Astrocyte of the spinal cord (primary cell): Measurements from ENCODE around the gene ACSL4.
"Not testable (repeated sequence)": the region's sequence is repeated elsewhere in the genome, so short reads cannot be mapped to it uniquely, and the experiment has no call there.

ENCODE experiments used
- DNase-seq: peaks from one replicate; pipeline ENCODE4 v3.0.0; 2011; ENCODE audit warnings: low read depth, low spot score
- H3K4me3 ChIP-seq: 2 replicates; pipeline ENCODE4 v1.5.1; 2011; ENCODE audit warnings: low read depth, mild to moderate bottlenecking, low read length, moderate library complexity
- CTCF ChIP-seq: IDR thresholded peaks from 2 replicates; pipeline ENCODE4 v1.5.1; 2012; ENCODE audit warnings: low read depth, mild to moderate bottlenecking, low read length, inconsistent platforms
- in situ Hi-C: cut with HindIII; loops from 2 replicates; pipeline ENCODE4 v1.10.0; 2017; ENCODE audit warnings: low sequenced_read_pairs

Gene ACSL4

GRCh38 chrX:109658391-109658790, 74.7 kb downstream of the ACSL4 start:
- H3K4me3 ChIP-seq, result no peak overlapping the region
- TF ChIP-seq CTCF, result no peak
- no peak for DNase-seq
- in situ Hi-C loops, result no loop called here

GRCh38 chrX:109657364-109657763, 75.7 kb downstream of the ACSL4 start:
- in situ Hi-C loops, DNase-seq, H3K4me3 ChIP-seq: not testable (repeated sequence)

- DNase-seq, result no peak
Measured at GRCh38 chrX:109656774-109657173, 76.3 kb downstream of the ACSL4 start.

GRCh38 chrX:109655502-109656201, 77.4 kb downstream of the ACSL4 start:
- in situ Hi-C loops, result no loop called here
- no peak for DNase-seq
- no peak overlapping the region for H3K4me3 ChIP-seq
- TF ChIP-seq CTCF, result no peak

More at GRCh38 chrX:109656774-109657173, 76.3 kb downstream of the ACSL4 start:
- TF ChIP-seq CTCF, result no peak
- H3K4me3 ChIP-seq, result no peak overlapping the region
- in situ Hi-C loops, result no loop called here

- TF ChIP-seq CTCF, result no peak
- in situ Hi-C loops, result no loop called here
- no peak for DNase-seq
- no peak overlapping the region for H3K4me3 ChIP-seq
Measured at GRCh38 chrX:109654516-109655109, 78.4 kb downstream of the ACSL4 start.

- in situ Hi-C loops, H3K4me3 ChIP-seq, DNase-seq: not testable (repeated sequence)
Measured at GRCh38 chrX:109644671-109645070, 88.4 kb downstream of the ACSL4 start.

- DNase-seq, result no peak
- no peak for TF ChIP-seq CTCF
- in situ Hi-C loops, result no loop called here
- H3K4me3 ChIP-seq, result no peak overlapping the region
Measured at GRCh38 chrX:109643687-109644086, 89.4 kb downstream of the ACSL4 start.
